SK-N-SH (cell line): ENCODE measurements around the gene CSTPP1. TPM values are rescaled to one million over a fixed set of nuclear protein-coding genes. Genes with fewer than 3 reads are reported as not detected.

Experiments used
- CTCF ChIA-PET: fragments of 300-600, 350-600 bp; formaldehyde crosslinking; extraction: SDS; loops from one replicate; lab custom pipeline; 2021; lab: Yijun Ruan, JAX
- POLR2A ChIA-PET: fragments of 350-600 bp; sonication (Branson Sonifier 250); formaldehyde crosslinking; extraction: SDS; loops from one replicate; lab custom pipeline; 2020; ENCODE audit warnings: antibody characterized with exemption, inconsistent platforms; lab: Yijun Ruan, JAX
- DNase-seq: peaks from one replicate; pipeline ENCODE4 v3.0.0; 2012
- H2AFZ ChIP-seq: fragments of 200-600 bp; sonication (generic); 2 replicates; pipeline ENCODE4 v1.8.1; 2016; ENCODE audit warnings: antibody characterized with exemption, mild to moderate bottlenecking, low read depth
- H3F3A ChIP-seq: fragments of 200-600 bp; sonication (generic); replicated peaks from 2 replicates; pipeline ENCODE3; 2016; ENCODE audit warnings: antibody characterized with exemption, mild to moderate bottlenecking; ENCODE audit not compliant: insufficient read depth
- H3K27ac ChIP-seq, 2 experiments: fragments of 200-500 bp in 1 of 2; fragments of 200-600 bp in 1 of 2; sonication (Bioruptor generic) in 1 of 2; sonication (generic), shearing (Covaris generic) in 1 of 2; 2 replicates each; pipeline versions ENCODE4 v1.5.1 to v1.6.1; 2014 to 2016; ENCODE audit warnings: low read depth in 2 of 2, inconsistent platforms in 1 of 2, low read length in 1 of 2, mild to moderate bottlenecking in 1 of 2, mixed read lengths in 1 of 2
- H3K27me3 ChIP-seq: fragments of 200-600 bp; sonication (generic), shearing (Covaris generic); 2 replicates; pipeline ENCODE4 v1.6.1; 2016; ENCODE audit warnings: mixed run types; ENCODE audit not compliant: insufficient read depth
- H3K36me3 ChIP-seq, 2 experiments: fragments of 200-500 bp in 1 of 2; fragments of 200-600 bp in 1 of 2; sonication (Bioruptor generic) in 1 of 2; sonication (generic) in 1 of 2; replicated peaks in 1 of 2; 2 replicates each; pipeline versions ENCODE3 to v1.5.1; 2014 to 2016; ENCODE audit warnings: low read length in 1 of 2, mild to moderate bottlenecking in 1 of 2; ENCODE audit not compliant: insufficient read depth in 2 of 2, control insufficient read depth in 1 of 2
- H3K4me1 ChIP-seq, 2 experiments: fragments of 200-500 bp in 1 of 2; fragments of 200-600 bp in 1 of 2; sonication (Bioruptor generic) in 1 of 2; sonication (generic), shearing (Covaris generic) in 1 of 2; 2 replicates each; pipeline versions ENCODE4 v1.5.1 to v1.6.1; 2014 to 2016; ENCODE audit warnings: low read depth in 1 of 2, low read length in 1 of 2, mixed run types in 1 of 2; ENCODE audit not compliant: insufficient read depth in 2 of 2, control insufficient read depth in 1 of 2
- H3K4me2 ChIP-seq: fragments of 200-600 bp; sonication (generic), shearing (Covaris generic); 2 replicates; pipeline ENCODE4 v1.6.1; 2017; ENCODE audit warnings: mixed run types
- H3K4me3 ChIP-seq, 2 experiments: fragments of 200-500 bp in 1 of 2; fragments of 200-600 bp in 1 of 2; sonication (Bioruptor generic) in 1 of 2; sonication (generic), shearing (Covaris generic) in 1 of 2; 2 replicates each; pipeline versions ENCODE4 v1.5.1 to v1.8.1; 2014 to 2016; ENCODE audit warnings: low read depth in 2 of 2, inconsistent platforms in 1 of 2, low read length in 1 of 2, mild to moderate bottlenecking in 1 of 2, mixed read lengths in 1 of 2, moderate library complexity in 1 of 2
- H3K79me2 ChIP-seq: fragments of 200-600 bp; sonication (generic); 2 replicates; pipeline ENCODE4 v1.8.1; 2017; ENCODE audit warnings: mild to moderate bottlenecking; ENCODE audit not compliant: insufficient read depth
- H3K9ac ChIP-seq: fragments of 200-600 bp; sonication (generic); 2 replicates; pipeline ENCODE4 v1.6.1; 2017; ENCODE audit warnings: mixed run types
- H3K9me2 ChIP-seq: fragments of 200-600 bp; sonication (generic); 2 replicates; pipeline ENCODE4 v1.6.1; 2017; ENCODE audit warnings: mixed run types
- H3K9me3 ChIP-seq: fragments of 200-600 bp; sonication (generic); 2 replicates; pipeline ENCODE4 v1.6.1; 2017; ENCODE audit warnings: mixed run types, mild to moderate bottlenecking, moderate library complexity
- H4K20me1 ChIP-seq: fragments of 200-600 bp; sonication (generic); 2 replicates; pipeline ENCODE4 v1.6.1; 2017; ENCODE audit warnings: mild to moderate bottlenecking, mixed run types; ENCODE audit not compliant: insufficient read depth
- CHD2 ChIP-seq: fragments of 150-350 bp; IDR thresholded peaks from 2 replicates; pipeline ENCODE4 v1.6.1; 2018; ENCODE audit warnings: low read length; ENCODE audit not compliant: partially characterized antibody
- EP300 ChIP-seq, 2 experiments: IDR thresholded peaks; 2 replicates each; pipeline versions ENCODE4 v1.4.0 to v1.6.1; 2012; ENCODE audit warnings: borderline replicate concordance in 1 of 2, low read depth in 1 of 2, low read length in 1 of 2
- EZH2phosphoT487 ChIP-seq: fragments of 200-600 bp; sonication (generic); IDR thresholded peaks from 2 replicates; pipeline ENCODE4 v1.6.1; 2017; ENCODE audit warnings: low read depth, mixed run types, mild to moderate bottlenecking, antibody characterized with exemption, moderate library complexity, borderline replicate concordance
- FOXJ3 ChIP-seq: sonication (generic); formaldehyde crosslinking; IDR thresholded peaks from 2 replicates; pipeline ENCODE4 v1.5.1; 2020; ENCODE audit warnings: mild to moderate bottlenecking, missing genetic modification reagents
- GABPA ChIP-seq: IDR thresholded peaks from 2 replicates; pipeline ENCODE4 v1.4.0; 2012; ENCODE audit warnings: low read depth, mild to moderate bottlenecking
- GATA2 ChIP-seq: sonication (generic); formaldehyde crosslinking; IDR thresholded peaks from 2 replicates; pipeline ENCODE4 v1.5.0; 2020; ENCODE audit warnings: mild to moderate bottlenecking, missing genetic modification reagents
- IRF3 ChIP-seq: fragments of 150-350 bp; IDR thresholded peaks from 2 replicates; pipeline ENCODE4 v1.6.1; 2016; ENCODE audit warnings: mild to moderate bottlenecking, low read depth, low read length
- JUND ChIP-seq: IDR thresholded peaks from 2 replicates; pipeline ENCODE4 v1.4.0; 2012
- MEF2A ChIP-seq: IDR thresholded peaks from 2 replicates; pipeline ENCODE4 v1.4.0; 2012; ENCODE audit warnings: low read depth, borderline replicate concordance
- MXI1 ChIP-seq: IDR thresholded peaks from 2 replicates; pipeline ENCODE4 v1.6.1; 2012; ENCODE audit warnings: mild to moderate bottlenecking, low read depth, low read length, improper control_type of control experiment
- NFIC ChIP-seq: IDR thresholded peaks from 2 replicates; pipeline ENCODE4 v1.4.0; 2012; ENCODE audit warnings: borderline replicate concordance
- NRF1 ChIP-seq: IDR thresholded peaks from 2 replicates; pipeline ENCODE4 v1.6.1; 2012; ENCODE audit warnings: low read depth, mild to moderate bottlenecking, low read length
- POLR2AphosphoS5 ChIP-seq: IDR thresholded peaks from 2 replicates; pipeline ENCODE4 v1.6.1; 2012; ENCODE audit warnings: low read depth, low read length
- RAD21 ChIP-seq: IDR thresholded peaks from 2 replicates; pipeline ENCODE4 v1.6.1; 2012; ENCODE audit warnings: mild to moderate bottlenecking, low read length
- RCOR1 ChIP-seq: fragments of 150-350 bp; IDR thresholded peaks from 2 replicates; pipeline ENCODE4 v1.6.1; 2017; ENCODE audit warnings: antibody characterized with exemption, low read length
- RFX5 ChIP-seq: IDR thresholded peaks from 2 replicates; pipeline ENCODE4 v1.6.1; 2012; ENCODE audit warnings: mild to moderate bottlenecking, improper control_type of control experiment, low read length
- SIN3A ChIP-seq: IDR thresholded peaks from 2 replicates; pipeline ENCODE4 v1.6.1; 2012; ENCODE audit warnings: low read depth, mild to moderate bottlenecking, low read length, moderate library complexity, borderline replicate concordance
- SMC3 ChIP-seq: IDR thresholded peaks from 2 replicates; pipeline ENCODE4 v1.6.1; 2012; ENCODE audit warnings: low read depth, low read length, improper control_type of control experiment
- TAF1 ChIP-seq: IDR thresholded peaks from 2 replicates; pipeline ENCODE4 v1.6.1; 2012; ENCODE audit warnings: low read depth, mild to moderate bottlenecking, low read length, moderate library complexity, borderline replicate concordance
- YY1 ChIP-seq: IDR thresholded peaks from 2 replicates; pipeline ENCODE4 v1.4.0; 2012; ENCODE audit warnings: low read depth, mild to moderate bottlenecking
- WGBS: methylation state at CpG from one replicate; pipeline ENCODE4 v1.1.6; 2017; ENCODE audit warnings: low lambda C conversion rate; 5-methylcytosine and 5-hydroxymethylcytosine counted together
- polyA plus RNA-seq, 3 experiments: library from polyadenylated mRNA; depleted of rRNA; stranded (reverse); fragments of >200 nt; gene quantifications; 2 replicates each; pipeline ENCODE4 v1.2.3, GENCODE V29; 2012
- TF ChIP-seq, protein P1 (sequence below): IDR thresholded peaks from 2 replicates; pipeline ENCODE4 v1.4.0; 2012; ENCODE audit warnings: low read depth, borderline replicate concordance
- TF ChIP-seq, protein P2 (sequence below): fragments of 150-350 bp; IDR thresholded peaks from 2 replicates; pipeline ENCODE4 v1.6.1; 2017; ENCODE audit warnings: antibody characterized with exemption, low read length, low read depth, borderline replicate concordance

CSTPP1 gene
- polyA plus RNA-seq, 1 of the 3 experiments (the other 2 are of a cell fraction) = 85.7 TPM

- no peak for TF ChIP-seq CHD2
- no peak for TF ChIP-seq FOXJ3 (CRISPR knock-in tag)
- no peak for TF ChIP-seq POLR2AphosphoS5
- TF ChIP-seq RAD21 = no peak
- TF ChIP-seq TAF1 = no peak
- no peak for TF ChIP-seq MXI1
- no peak for TF ChIP-seq SMC3
- no peak for TF ChIP-seq MEF2A
- no peak for TF ChIP-seq NFIC
- TF ChIP-seq, protein P1, sequence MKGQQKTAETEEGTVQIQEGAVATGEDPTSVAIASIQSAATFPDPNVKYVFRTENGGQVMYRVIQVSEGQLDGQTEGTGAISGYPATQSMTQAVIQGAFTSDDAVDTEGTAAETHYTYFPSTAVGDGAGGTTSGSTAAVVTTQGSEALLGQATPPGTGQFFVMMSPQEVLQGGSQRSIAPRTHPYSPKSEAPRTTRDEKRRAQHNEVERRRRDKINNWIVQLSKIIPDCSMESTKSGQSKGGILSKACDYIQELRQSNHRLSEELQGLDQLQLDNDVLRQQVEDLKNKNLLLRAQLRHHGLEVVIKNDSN = no peak
- TF ChIP-seq GABPA = no peak
- no peak for TF ChIP-seq NRF1
- TF ChIP-seq, protein P2, sequence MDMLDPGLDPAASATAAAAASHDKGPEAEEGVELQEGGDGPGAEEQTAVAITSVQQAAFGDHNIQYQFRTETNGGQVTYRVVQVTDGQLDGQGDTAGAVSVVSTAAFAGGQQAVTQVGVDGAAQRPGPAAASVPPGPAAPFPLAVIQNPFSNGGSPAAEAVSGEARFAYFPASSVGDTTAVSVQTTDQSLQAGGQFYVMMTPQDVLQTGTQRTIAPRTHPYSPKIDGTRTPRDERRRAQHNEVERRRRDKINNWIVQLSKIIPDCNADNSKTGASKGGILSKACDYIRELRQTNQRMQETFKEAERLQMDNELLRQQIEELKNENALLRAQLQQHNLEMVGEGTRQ = no peak
- Histone ChIP-seq H3K79me2 (peaks cover 22% of the 10 kb centered on the region), H4K20me1 (no peaks in the 10 kb centered on the region), H3K4me2 (no peak overlapping the region), H3F3A (peaks cover 21% of the 10 kb centered on the region), H3K9me3 (no peaks in the 10 kb centered on the region), H3K9ac (no peak overlapping the region), H3K4me1 (peaks cover 4 to 22% of the 10 kb centered on the region in 2 experiments), H3K9me2 (no peaks in the 10 kb centered on the region), H3K27me3 (no peaks in the 10 kb centered on the region), H3K4me3 (no peak overlapping the region), H3K27ac (no peak overlapping the region), H2AFZ (no peak overlapping the region), H3K36me3 (peaks cover 0 to 5% of the 10 kb centered on the region in 2 experiments)
- 97% methylated on average over 3 of the region's 3 CpGs for WGBS
- CTCF ChIA-PET = interaction anchor here (1.2 kb wide), 1 partner anchor 18 kb away, joined by 4 read pairs; no protein-coding TSS in a partner anchor
- DNase-seq = no peak
- POLR2A ChIA-PET = no interaction called here
Observed at GRCh38 chr11:46981436-46981835, 44.9 kb downstream of the CSTPP1 start.

- Histone ChIP-seq H3K36me3 (peaks cover 5 to 10% of the 10 kb centered on the region in 2 experiments), H3K9me2 (no peaks in the 10 kb centered on the region), H3K4me1 (peaks cover 2 to 7% of the 10 kb centered on the region in 2 experiments), H3F3A (peaks cover 19% of the 10 kb centered on the region), H2AFZ (no peak overlapping the region), H3K9me3 (no peaks in the 10 kb centered on the region), H3K4me2 (no peak overlapping the region), H3K79me2 (peaks cover 22% of the 10 kb centered on the region), H3K9ac (no peak overlapping the region), H3K27me3 (no peaks in the 10 kb centered on the region), H3K4me3 (no peak overlapping the region), H4K20me1 (no peaks in the 10 kb centered on the region), H3K27ac (no peak overlapping the region)
- POLR2A ChIA-PET = no interaction called here
- 100% methylated on average over 2 of the region's 2 CpGs for WGBS
- TF ChIP-seq JUND (no peak), NFIC (no peak), FOXJ3 (CRISPR knock-in tag) (no peak), RAD21 (no peak), NRF1 (no peak), RFX5 (no peak), GATA2 (CRISPR knock-in tag) (no peak), SIN3A (no peak), EZH2phosphoT487 (no peak), EP300 (IDR thresholded peaks at IDR 0.05; ENCODE audit: borderline replicate concordance in 1 of 2, low read depth in 1 of 2, low read length in 1 of 2) (no peak), TAF1 (no peak), RCOR1 (no peak), IRF3 (no peak), YY1 (no peak), CHD2 (no peak)
- TF ChIP-seq, protein P1 = no peak
- TF ChIP-seq, protein P2 = no peak
- CTCF ChIA-PET = interaction anchor here (0.8 to 1.2 kb wide), 2 partner anchors 19 to 63 kb away, joined by 3 to 4 read pairs; no protein-coding TSS in a partner anchor
- DNase-seq = no peak
Observed at GRCh38 chr11:46982797-46983452, 46.4 kb downstream of the CSTPP1 start.
